K562 (cell line): ENCODE data around the gene MRPL28. TPM values are rescaled to one million over a fixed set of nuclear protein-coding genes. Genes with fewer than 3 reads are reported as not detected.

Experiments used
- CAMTA2 ChIP-seq: fragments of 250-450 bp; sonication (Bioruptor Pico); conservative IDR thresholded peaks from 2 replicates; pipeline ENCODE4 v1.5.1; 2022
- CHD4 ChIP-seq: fragments of 200-600 bp; sonication (generic); IDR thresholded peaks from 3 replicates; pipeline ENCODE4 v1.6.1; 2012; ENCODE audit warnings: low read depth, mild to moderate bottlenecking, mixed read lengths, low read length, inconsistent platforms; ENCODE audit not compliant: insufficient read depth, insufficient replicate concordance, poor library complexity, severe bottlenecking
- DLX4 ChIP-seq: fragments of 250-450 bp; sonication (Bioruptor Pico); IDR thresholded peaks from 2 replicates; pipeline ENCODE4 v1.6.1; 2021; ENCODE audit warnings: mild to moderate bottlenecking
- GTF2B ChIP-seq: IDR thresholded peaks from 2 replicates; pipeline ENCODE4 v1.6.1; 2011; ENCODE audit not compliant: insufficient read length; ENCODE audit errors: extremely low read depth
- MAZ ChIP-seq, 2 experiments: fragments of 450-650 bp in 1 of 2; sonication (generic) in 1 of 2; formaldehyde crosslinking; IDR thresholded peaks in 1 of 2; conservative IDR thresholded peaks in 1 of 2; 2 replicates each; pipeline versions ENCODE4 v1.4.0 to v1.5.0; 2020; ENCODE audit warnings: mild to moderate bottlenecking in 1 of 2, missing genetic modification reagents in 1 of 2
- PURB ChIP-seq: sonication (generic); formaldehyde crosslinking; IDR thresholded peaks from 2 replicates; pipeline ENCODE4 v1.9.0; 2021; ENCODE audit warnings: low read depth, mild to moderate bottlenecking, missing genetic modification reagents
- RCOR1 ChIP-seq, 2 experiments: IDR thresholded peaks; 2 replicates each; pipeline ENCODE4 v1.6.1; 2012; ENCODE audit warnings: low read depth in 2 of 2, low read length in 2 of 2, borderline replicate concordance in 1 of 2, improper control_type of control experiment in 1 of 2
- RFX7 ChIP-seq: fragments of 250-450 bp; sonication (Bioruptor Pico); IDR thresholded peaks from 2 replicates; pipeline ENCODE4 v1.5.1; 2021; ENCODE audit warnings: mild to moderate bottlenecking
- SMAD2 ChIP-seq: fragments of 150-350 bp; IDR thresholded peaks from 2 replicates; pipeline ENCODE4 v1.6.1; 2014; ENCODE audit warnings: low read depth, mild to moderate bottlenecking, low read length
- TAF1 ChIP-seq: IDR thresholded peaks from 2 replicates; pipeline ENCODE4 v1.6.1; 2011; ENCODE audit warnings: mild to moderate bottlenecking, low read length, moderate library complexity; ENCODE audit not compliant: insufficient read depth, control insufficient read depth, severe bottlenecking; ENCODE audit errors: extremely low read depth
- ZBTB40 ChIP-seq, 2 experiments: fragments of 450-650 bp in 1 of 2; sonication (generic) in 1 of 2; formaldehyde crosslinking in 1 of 2; IDR thresholded peaks; 2 replicates each; pipeline versions ENCODE4 v1.7.1 to v1.9.0; 2016 to 2022; ENCODE audit warnings: inconsistent platforms in 1 of 2, mild to moderate bottlenecking in 1 of 2, missing genetic modification reagents in 1 of 2
- ZNF431 ChIP-seq: sonication (generic); formaldehyde crosslinking; IDR thresholded peaks from 2 replicates; pipeline ENCODE4 v1.8.0; 2022; ENCODE audit warnings: mild to moderate bottlenecking, missing genetic modification reagents
- polyA plus RNA-seq, 8 experiments: library from polyadenylated mRNA; depleted of rRNA in 4 of 8; stranded (reverse) in 5 of 8; unstranded in 3 of 8; fragments of >200 nt; fragmentation: Nextera tagmentation in 2 of 8; fragmentation: Illumina TruSeq in 1 of 8; extraction: Ambion mirVana in 2 of 8; extraction: Trizol in 1 of 8; gene quantifications; 2 replicates each; pipeline versions ENCODE4 v1.2.1 to v1.2.3, GENCODE V29; 2011 to 2014; ENCODE audit warnings: inconsistent platforms in 1 of 8, missing spikeins in 1 of 8
- total RNA-seq, 7 experiments: library from RNA; depleted of rRNA in 6 of 7; stranded (reverse); fragments of >200 nt in 6 of 7; fragmentation: Illumina TruSeq in 2 of 7; extraction: Trizol in 2 of 7; gene quantifications; 2 replicates each; pipeline versions ENCODE4 v1.2.1 to v1.2.3, GENCODE V29; 2011 to 2021; ENCODE audit warnings: low replicate concordance in 1 of 7
- TF ChIP-seq, protein P1 (sequence below): fragments of 250-450 bp; sonication (Bioruptor Pico); IDR thresholded peaks from 2 replicates; pipeline ENCODE4 v1.5.1; 2021; ENCODE audit warnings: mild to moderate bottlenecking

MRPL28 gene
- total and polyA plus RNA-seq, 9 of the 15 experiments (the other 6 are each of a cell fraction or from before 2014, with no cell fraction given), result 2.5 to 323 (median 175) TPM

- TF ChIP-seq ZBTB40 (IDR thresholded peaks at IDR 0.05) (0 out of 2 replicates have a peak, but pooled peaks have one; percentile 29), ZBTB40 (CRISPR knock-in tag; IDR thresholded peaks at IDR 0.05) (no peak), TAF1 (peak; percentile 53), ZNF431 (CRISPR knock-in tag) (no peak), GTF2B (no peak), MAZ (CRISPR knock-in tag; conservative IDR thresholded peaks at IDR 0.05 in 1 of 2, IDR thresholded peaks at IDR 0.05 in 1 of 2) (peak; percentile 51 to 76; a peak in 3 of 4 replicates), RCOR1 (IDR thresholded peaks at IDR 0.05; ENCODE audit: borderline replicate concordance in 1 of 2, low read depth in 2 of 2, low read length in 2 of 2) (no peak), DLX4 (CRISPR knock-in tag) (no peak), RFX7 (no peak), SMAD2 (no peak), PURB (CRISPR knock-in tag) (no peak), CHD4 (peak; percentile 42), CAMTA2 (CRISPR knock-in tag) (no peak)
- TF ChIP-seq, protein P1, sequence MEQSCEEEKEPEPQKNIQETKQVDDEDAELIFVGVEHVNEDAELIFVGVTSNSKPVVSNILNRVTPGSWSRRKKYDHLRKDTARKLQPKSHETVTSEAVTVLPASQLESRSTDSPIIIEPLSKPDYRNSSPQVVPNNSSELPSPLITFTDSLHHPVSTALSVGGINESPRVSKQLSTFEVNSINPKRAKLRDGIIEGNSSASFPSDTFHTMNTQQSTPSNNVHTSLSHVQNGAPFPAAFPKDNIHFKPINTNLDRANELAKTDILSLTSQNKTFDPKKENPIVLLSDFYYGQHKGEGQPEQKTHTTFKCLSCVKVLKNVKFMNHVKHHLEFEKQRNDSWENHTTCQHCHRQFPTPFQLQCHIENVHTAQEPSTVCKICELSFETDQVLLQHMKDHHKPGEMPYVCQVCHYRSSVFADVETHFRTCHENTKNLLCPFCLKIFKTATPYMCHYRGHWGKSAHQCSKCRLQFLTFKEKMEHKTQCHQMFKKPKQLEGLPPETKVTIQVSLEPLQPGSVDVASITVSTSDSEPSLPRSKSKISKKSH, result no peak
Observed at GRCh38 chr16:381789-382717, 11.7 kb upstream of the MRPL28 start, which contains the start of gene PGAP6 (continued).
